Spleen (tissue), 11 donors: ENCODE results near the gene GRP. TPM values are rescaled to one million over a fixed set of nuclear protein-coding genes. Genes with fewer than 3 reads are reported as not detected.

ENCODE experiments used
- DNase-seq: peaks from one replicate; pipeline ENCODE4 v3.0.0-alpha.2; 2020
- H3K27ac ChIP-seq, 8 donors: fragments of 200-600 bp; sonication (generic) in 7 of 8; 1 replicate in 4 of 8; 2 replicates in 4 of 8; pipeline versions ENCODE4 v1.5.0 to v1.8.0; 2016 to 2021; ENCODE audit warnings: inconsistent platforms in 4 of 8, mild to moderate bottlenecking in 4 of 8, moderate library complexity in 1 of 8
- H3K27me3 ChIP-seq, 7 donors: fragments of 200-600 bp; sonication (generic) in 6 of 7; replicated peaks in 1 of 7; 1 replicate in 4 of 7; 2 replicates in 3 of 7; pipeline versions ENCODE4 v1.5.0 to v1.8.0; 2016 to 2021; ENCODE audit warnings: inconsistent platforms in 3 of 7, mild to moderate bottlenecking in 1 of 7
- H3K36me3 ChIP-seq, 6 donors: fragments of 200-600 bp; sonication (generic) in 5 of 6; 1 replicate in 4 of 6; 2 replicates in 2 of 6; pipeline versions ENCODE4 v1.5.0 to v1.8.0; 2016 to 2021; ENCODE audit warnings: inconsistent platforms in 2 of 6
- H3K4me1 ChIP-seq, 6 donors: fragments of 200-600 bp; sonication (generic) in 5 of 6; 1 replicate in 3 of 6; 2 replicates in 3 of 6; pipeline versions ENCODE4 v1.5.0 to v1.8.0; 2016 to 2021; ENCODE audit warnings: inconsistent platforms in 3 of 6
- H3K4me3 ChIP-seq, 8 donors: fragments of 200-600 bp; sonication (generic) in 7 of 8; 1 replicate in 4 of 8; 2 replicates in 4 of 8; pipeline versions ENCODE4 v1.5.0 to v1.8.0; 2016 to 2021; ENCODE audit warnings: inconsistent platforms in 4 of 8, mild to moderate bottlenecking in 4 of 8, moderate library complexity in 2 of 8
- H3K9me3 ChIP-seq, 8 donors: fragments of 200-600 bp; sonication (generic) in 7 of 8; 1 replicate in 4 of 8; 2 replicates in 4 of 8; pipeline versions ENCODE4 v1.5.0 to v1.8.0; 2016 to 2021; ENCODE audit warnings: inconsistent platforms in 4 of 8
- CTCF ChIP-seq, 11 experiments: fragments of 200-600 bp in 7 of 11; fragments of 450-650 bp in 4 of 11; sonication (generic) in 4 of 11; IDR thresholded peaks in 8 of 11; conservative IDR thresholded peaks in 3 of 11; 1 replicate in 7 of 11; 2 replicates in 4 of 11; pipeline versions ENCODE4 v1.4.0 to v1.8.0; 2016 to 2021; ENCODE audit warnings: antibody characterized with exemption in 11 of 11, inconsistent platforms in 4 of 11, mild to moderate bottlenecking in 1 of 11
- POLR2A ChIP-seq, 3 donors: fragments of 450-650 bp; IDR thresholded peaks; one replicate each; pipeline ENCODE4 v1.5.1; 2017; ENCODE audit warnings: antibody characterized with exemption in 3 of 3, mild to moderate bottlenecking in 1 of 3
- POLR2AphosphoS5 ChIP-seq, 3 donors: sonication (generic); formaldehyde crosslinking; IDR thresholded peaks; one replicate each; pipeline ENCODE4 v1.5.1; 2017; ENCODE audit warnings: antibody characterized with exemption in 3 of 3
- WGBS, 5 donors: extraction: QIAGEN DNeasy Blood & Tissue Kit in 3 of 5; methylation state at CpG; one replicate each; pipeline versions ENCODE4 v1.1.5 to v1.1.7; 2013 to 2018; 5-methylcytosine and 5-hydroxymethylcytosine counted together
- intact Hi-C: fragments of 100-400 bp; cut with DNase I; formaldehyde crosslinking; loops from one replicate; pipeline ENCODE4 v1.15.0; 2023; ENCODE audit warnings: low total_unique reads
- polyA plus RNA-seq, 3 donors: library from polyadenylated mRNA; stranded (reverse); fragments of 200-250 nt; gene quantifications; one replicate each; pipeline ENCODE4 v1.2.1, GENCODE V29; 2013
- total RNA-seq, 7 donors: library from RNA; depleted of rRNA in 3 of 7; stranded (reverse); fragments of >200 nt in 3 of 7; fragmentation: NEBNext Ultra II Directional in 4 of 7; extraction: Animal tissue kit (Norgen Biotek cat#: 25700) in 4 of 7; gene quantifications; one replicate each; pipeline versions ENCODE4 v1.1.0 to v1.2.1, GENCODE V29; 2016 to 2021
- donor health status: healthy with polysubstance abuse.
- donor health status: DM: no; HTN: no; CAD: no; lungs with moderate emphysema.
- donor health status: DM: no; HTN: no; CAD: no.
- donor health status: Bipolar disorder and iron deficiency.
- donor health status: healthy.
- donor health status: DM: no; HTN: no; CAD: no.
- donor health status: DM: yes; HTN: yes; CAD: no.

Gene GRP
- total and polyA plus RNA-seq, 10 donors = not detected

- intact Hi-C loops = no loop called here
- 33 to 61% (median 44%) methylated on average over 1 of the region's 1 CpG for WGBS, 5 donors
- H3K9me3 ChIP-seq = no peaks in the 10 kb centered on the region
- TF ChIP-seq POLR2AphosphoS5 (IDR thresholded peaks at IDR 0.05) = no peak
- no peak for TF ChIP-seq CTCF (IDR thresholded peaks at IDR 0.05 in 8 of 11, conservative IDR thresholded peaks at IDR 0.05 in 3 of 11)
- no peak for TF ChIP-seq POLR2A (IDR thresholded peaks at IDR 0.05)
- H3K4me3 ChIP-seq = no peak overlapping the region
- no peak overlapping the region for H3K27ac ChIP-seq
- H3K27me3 ChIP-seq = peaks cover 0 to 39% (median 5%) of the 10 kb centered on the region in 7 donors
- no peaks in the 10 kb centered on the region for H3K36me3 ChIP-seq
- DNase-seq = no peak
- no peaks in the 10 kb centered on the region for H3K4me1 ChIP-seq
Measured at GRCh38 chr18:59228351-59228750, 8.4 kb downstream of the GRP start.

- H3K9me3 ChIP-seq = no peaks in the 10 kb centered on the region
- no peak overlapping the region for H3K27ac ChIP-seq
- 85 to 97% (median 86%) methylated on average over 2 of the region's 2 CpGs for WGBS, 5 donors
- TF ChIP-seq POLR2A (IDR thresholded peaks at IDR 0.05) = no peak
- TF ChIP-seq CTCF (IDR thresholded peaks at IDR 0.05 in 8 of 11, conservative IDR thresholded peaks at IDR 0.05 in 3 of 11) = no peak
- TF ChIP-seq POLR2AphosphoS5 (IDR thresholded peaks at IDR 0.05) = no peak
- peaks cover 0 to 33% (median 5%) of the 10 kb centered on the region in 7 donors for H3K27me3 ChIP-seq
- intact Hi-C loops = no loop called here
- H3K4me3 ChIP-seq = no peak overlapping the region
- H3K36me3 ChIP-seq = no peaks in the 10 kb centered on the region
- DNase-seq = no peak
- no peaks in the 10 kb centered on the region for H3K4me1 ChIP-seq
Measured at GRCh38 chr18:59229191-59229590, 9.2 kb downstream of the GRP start.

- Histone ChIP-seq H3K4me3 (no peak overlapping the region), H3K27ac (no peak overlapping the region)
- TF ChIP-seq POLR2AphosphoS5 (IDR thresholded peaks at IDR 0.05) = no peak
- TF ChIP-seq POLR2A (IDR thresholded peaks at IDR 0.05) = no peak
- TF ChIP-seq CTCF (IDR thresholded peaks at IDR 0.05 in 8 of 11, conservative IDR thresholded peaks at IDR 0.05 in 3 of 11) = no peak
Measured at GRCh38 chr18:59229701-59230443, 9.9 kb downstream of the GRP start.

DNA sequence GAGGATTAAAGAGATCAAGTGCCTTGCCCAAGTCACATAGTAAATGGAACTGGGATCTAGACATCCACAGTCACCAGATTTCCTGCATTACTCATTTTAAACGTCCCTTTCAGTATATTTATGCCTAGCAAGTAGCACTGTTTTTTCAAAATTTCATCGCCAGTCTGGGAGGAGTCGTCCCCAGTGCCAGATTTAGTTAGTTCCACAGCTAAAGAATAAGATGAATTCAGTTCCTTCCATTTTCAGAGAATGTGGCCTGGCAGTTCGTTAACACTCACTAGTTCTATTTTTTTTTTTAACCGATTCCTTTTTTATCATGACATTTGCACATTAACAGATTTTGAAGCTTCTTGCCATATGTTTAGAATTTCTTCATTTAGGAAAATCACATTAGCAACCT lies 11.2 kb downstream of the GRP start:
- DNase-seq = no peak
- 69 to 78% (median 71%) methylated on average over 5 of the region's 5 CpGs for WGBS, 5 donors
- Histone ChIP-seq H3K36me3 (no peaks in the 10 kb centered on the region), H3K27ac (no peak overlapping the region), H3K4me3 (no peak overlapping the region), H3K4me1 (no peaks in the 10 kb centered on the region), H3K9me3 (no peaks in the 10 kb centered on the region), H3K27me3 (peaks cover 0 to 33% (median 5%) of the 10 kb centered on the region in 7 donors)
- intact Hi-C loops = no loop called here
- TF ChIP-seq POLR2AphosphoS5 (IDR thresholded peaks at IDR 0.05) (no peak), POLR2A (IDR thresholded peaks at IDR 0.05) (no peak), CTCF (IDR thresholded peaks at IDR 0.05 in 8 of 11, conservative IDR thresholded peaks at IDR 0.05 in 3 of 11) (no peak)

More at GRCh38 chr18:59229701-59230443, 9.9 kb downstream of the GRP start:
- H3K27me3 ChIP-seq = peaks cover 0 to 33% (median 5%) of the 10 kb centered on the region in 7 donors
- H3K4me1 ChIP-seq = no peaks in the 10 kb centered on the region
- WGBS, 5 donors = 69 to 78% (median 76%) methylated on average over 6 of the region's 6 CpGs
- intact Hi-C loops = no loop called here
- DNase-seq = no peak
- no peaks in the 10 kb centered on the region for H3K36me3 ChIP-seq
- no peaks in the 10 kb centered on the region for H3K9me3 ChIP-seq
